K562 (cell line): ENCODE data around the gene ICAM3. TPM values are rescaled to one million over a fixed set of nuclear protein-coding genes. Genes with fewer than 3 reads are reported as not detected.

ENCODE experiments used
- ASH1L ChIP-seq: fragments of 450-650 bp; IDR thresholded peaks from 2 replicates; pipeline ENCODE4 v1.6.1; 2018; ENCODE audit warnings: borderline replicate concordance, mild to moderate bottlenecking, low read depth; ENCODE audit not compliant: partially characterized antibody
- CREB3 ChIP-seq: fragments of 450-650 bp; conservative IDR thresholded peaks from 2 replicates; pipeline ENCODE4 v1.6.1; 2016; ENCODE audit warnings: missing genetic modification characterization, low read depth, mild to moderate bottlenecking, missing compliant biosample characterization, moderate library complexity
- E2F1 ChIP-seq: sonication (generic); formaldehyde crosslinking; IDR thresholded peaks from 2 replicates; pipeline ENCODE4 v1.8.1; 2023; ENCODE audit warnings: mild to moderate bottlenecking, missing genetic modification reagents, moderate library complexity
- FOXK1 ChIP-seq: sonication (generic); formaldehyde crosslinking; IDR thresholded peaks from 2 replicates; pipeline ENCODE4 v1.8.0; 2022; ENCODE audit warnings: missing genetic modification reagents, mild to moderate bottlenecking, borderline replicate concordance
- HMBOX1 ChIP-seq: sonication (generic); IDR thresholded peaks from 2 replicates; pipeline ENCODE4 v1.6.1; 2016
- MAFF ChIP-seq: IDR thresholded peaks from 2 replicates; pipeline ENCODE4 v1.6.1; 2012; ENCODE audit warnings: low read length, improper control_type of control experiment
- MBD2 ChIP-seq: sonication (generic); IDR thresholded peaks from 2 replicates; pipeline ENCODE4 v1.6.1; 2016; ENCODE audit warnings: low read depth, borderline replicate concordance
- MECOM ChIP-seq: fragments of 250-450 bp; sonication (Bioruptor Pico); IDR thresholded peaks from 2 replicates; pipeline ENCODE4 v1.8.0; 2022; ENCODE audit warnings: inconsistent platforms
- MXI1 ChIP-seq: IDR thresholded peaks from 2 replicates; pipeline ENCODE4 v1.6.1; 2011; ENCODE audit warnings: low read depth, mild to moderate bottlenecking, improper control_type of control experiment, low read length
- MYC ChIP-seq, 2 experiments: fragments of 250-450 bp in 1 of 2; sonication (Bioruptor Pico) in 1 of 2; IDR thresholded peaks; 2 replicates each; pipeline versions ENCODE4 v1.5.1 to v1.6.1; 2012 to 2021; ENCODE audit warnings: low read depth in 2 of 2, borderline replicate concordance in 1 of 2, improper control_type of control experiment in 1 of 2, low read length in 1 of 2, mild to moderate bottlenecking in 1 of 2, moderate library complexity in 1 of 2
- PCBP2 ChIP-seq: fragments of 200-400 bp; formaldehyde crosslinking; IDR thresholded peaks from 2 replicates; pipeline ENCODE4 v1.6.1; 2018; ENCODE audit warnings: low read length, low read depth, mild to moderate bottlenecking, moderate library complexity; ENCODE audit not compliant: poor library complexity, severe bottlenecking
- RFX7 ChIP-seq: fragments of 250-450 bp; sonication (Bioruptor Pico); IDR thresholded peaks from 2 replicates; pipeline ENCODE4 v1.5.1; 2021; ENCODE audit warnings: mild to moderate bottlenecking
- SREBF1 ChIP-seq: fragments of 150-350 bp; IDR thresholded peaks from 2 replicates; pipeline ENCODE4 v1.6.1; 2014; ENCODE audit warnings: antibody characterized with exemption, low read depth, low read length, borderline replicate concordance
- SUPT5H ChIP-seq: fragments of 450-650 bp; IDR thresholded peaks from 2 replicates; pipeline ENCODE4 v1.6.1; 2016
- TAL1 ChIP-seq: fragments of 450-650 bp; IDR thresholded peaks from 2 replicates; pipeline ENCODE4 v1.6.1; 2016; ENCODE audit warnings: mild to moderate bottlenecking
- TRIM24 ChIP-seq, 2 experiments: fragments of 450-650 bp; IDR thresholded peaks; 2 replicates each; pipeline ENCODE4 v1.6.1; 2016
- ZHX1 ChIP-seq: fragments of 150-350 bp; conservative IDR thresholded peaks from 2 replicates; pipeline ENCODE4 v1.6.1; 2014; ENCODE audit warnings: low read length
- ZNF124 ChIP-seq: sonication (generic); formaldehyde crosslinking; IDR thresholded peaks from 2 replicates; pipeline ENCODE4 v1.8.1; 2022; ENCODE audit warnings: missing genetic modification reagents
- ZNF561 ChIP-seq: fragments of 450-650 bp; formaldehyde crosslinking; conservative IDR thresholded peaks from 2 replicates; pipeline ENCODE4 v1.4.0; 2020; ENCODE audit warnings: mild to moderate bottlenecking, moderate library complexity
- ZNF589 ChIP-seq: fragments of 200-800 bp; sonication (Bioruptor generic); IDR thresholded peaks from 2 replicates; pipeline ENCODE4 v1.6.1; 2016; ENCODE audit warnings: low read depth, missing genetic modification characterization, missing compliant biosample characterization
- ZNF644 ChIP-seq: fragments of 200-800 bp; sonication (Bioruptor generic); IDR thresholded peaks from 2 replicates; pipeline ENCODE4 v1.6.1; 2016; ENCODE audit warnings: low read depth, missing genetic modification characterization, missing compliant biosample characterization
- ZNF717 ChIP-seq: fragments of 250-450 bp; sonication (Bioruptor Pico); IDR thresholded peaks from 2 replicates; pipeline ENCODE4 v1.5.0; 2021
- ZNF79 ChIP-seq: fragments of 250-450 bp; sonication (Bioruptor Pico); IDR thresholded peaks from 2 replicates; pipeline ENCODE4 v1.4.0; 2020; ENCODE audit warnings: low read depth, mild to moderate bottlenecking, moderate library complexity
- ZSCAN29 ChIP-seq: fragments of 450-650 bp; IDR thresholded peaks from 2 replicates; pipeline ENCODE4 v1.6.1; 2017
- ZSCAN32 ChIP-seq: fragments of 450-650 bp; formaldehyde crosslinking; IDR thresholded peaks from 2 replicates; pipeline ENCODE4 v1.4.0; 2020; ENCODE audit warnings: mild to moderate bottlenecking, moderate library complexity
- polyA plus RNA-seq, 8 experiments: library from polyadenylated mRNA; depleted of rRNA in 4 of 8; stranded (reverse) in 5 of 8; unstranded in 3 of 8; fragments of >200 nt; fragmentation: Nextera tagmentation in 2 of 8; fragmentation: Illumina TruSeq in 1 of 8; extraction: Ambion mirVana in 2 of 8; extraction: Trizol in 1 of 8; gene quantifications; 2 replicates each; pipeline versions ENCODE4 v1.2.1 to v1.2.3, GENCODE V29; 2011 to 2014; ENCODE audit warnings: inconsistent platforms in 1 of 8, missing spikeins in 1 of 8
- total RNA-seq, 7 experiments: library from RNA; depleted of rRNA in 6 of 7; stranded (reverse); fragments of >200 nt in 6 of 7; fragmentation: Illumina TruSeq in 2 of 7; extraction: Trizol in 2 of 7; gene quantifications; 2 replicates each; pipeline versions ENCODE4 v1.2.1 to v1.2.3, GENCODE V29; 2011 to 2021; ENCODE audit warnings: low replicate concordance in 1 of 7

ICAM3 gene
- total and polyA plus RNA-seq, 9 of the 15 experiments (the other 6 are each of a cell fraction or from before 2014, with no cell fraction given): 6.5 to 39.5 (median 24.2) TPM

GRCh38 chr19:10288662-10289166, 50.7 kb downstream of the ICAM3 start (continued):
- 0 out of 2 replicates have a peak, but pooled peaks have one; percentile 4 for TF ChIP-seq E2F1 (CRISPR knock-in tag)
- no peak for TF ChIP-seq MYC (IDR thresholded peaks at IDR 0.05; ENCODE audit: low read depth, low read length)
- TF ChIP-seq MYC (CRISPR knock-in tag; IDR thresholded peaks at IDR 0.05; ENCODE audit: borderline replicate concordance, low read depth): no peak
- no peak for TF ChIP-seq SREBF1
- no peak for TF ChIP-seq ZNF124 (CRISPR knock-in tag)
- TF ChIP-seq ZHX1: no peak
- TF ChIP-seq SUPT5H: peak; percentile 85
- TF ChIP-seq ZSCAN32 (CRISPR knock-in tag): no peak
- 0 out of 2 replicates have a peak, but pooled peaks have one; percentile 50 for TF ChIP-seq ZNF589 (CRISPR knock-in tag)
- no peak for TF ChIP-seq MXI1
- TF ChIP-seq ZSCAN29: no peak
- no peak for TF ChIP-seq PCBP2
- no peak for TF ChIP-seq ZNF561 (CRISPR knock-in tag)
- no peak for TF ChIP-seq CREB3
- TF ChIP-seq MBD2: peak; percentile 21; the same call in 1 of the 2 replicates
- TF ChIP-seq MECOM (CRISPR knock-in tag): no peak
- TF ChIP-seq ZNF717: no peak
- no peak for TF ChIP-seq TRIM24 (IDR thresholded peaks at IDR 0.05)
- TF ChIP-seq ZNF79 (CRISPR knock-in tag): no peak
- no peak for TF ChIP-seq TAL1
- no peak for TF ChIP-seq ZNF644 (tag)
- no peak for TF ChIP-seq MAFF
- TF ChIP-seq FOXK1 (CRISPR knock-in tag): no peak
- TF ChIP-seq HMBOX1: 0 out of 2 replicates have a peak, but pooled peaks have one; percentile 2
- peak; percentile 39 for TF ChIP-seq ASH1L
- TF ChIP-seq RFX7 (CRISPR knock-in tag): no peak
